ENCODE results near the gene ST8SIA5. TPM values are rescaled to one million over a fixed set of nuclear protein-coding genes. Genes with fewer than 3 reads are reported as not detected.
A peak's percentile ranks its signal among the peaks of the same experiment; 100 is the strongest.

Gene ST8SIA5
- total and polyA plus RNA-seq, 2 experiments from 2014 or later: 3.3 to 4.8 TPM

DNA sequence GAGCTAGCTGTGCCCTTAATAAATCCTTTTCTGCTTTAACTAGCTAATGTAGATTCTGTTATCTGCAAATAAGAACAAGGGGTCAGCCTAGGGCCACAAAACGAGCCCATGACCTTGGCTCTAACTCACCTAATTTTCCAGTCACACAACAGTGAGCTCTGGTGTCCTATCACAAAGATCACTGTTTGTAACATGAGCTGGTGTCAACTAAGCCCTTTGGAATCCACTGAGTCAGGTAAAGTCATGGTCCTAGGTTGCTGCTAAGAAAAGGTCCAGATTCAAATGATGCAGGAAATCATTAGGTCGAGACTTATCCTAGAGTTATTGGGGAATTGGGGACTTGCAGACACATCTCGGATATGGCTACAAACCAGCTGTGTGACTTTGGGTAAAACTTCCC, 49.9 kb downstream of the ST8SIA5 start:
- no peaks in the 10 kb centered on the region for H3K36me3 Mint-ChIP-seq (ENCODE audit: low read depth)
- no peak for ATAC-seq
- TF ChIP-seq ZNF114 (CRISPR knock-in tag; IDR thresholded peaks at IDR 0.05) (no peak), STAT1 (IDR thresholded peaks at IDR 0.05; ENCODE audit: unreplicated experiment) (no peak)

GRCh38 chr18:46705521-46705920, 51.3 kb downstream of the ST8SIA5 start:
- H3F3A ChIP-seq (replicated peaks; ENCODE audit: low read depth): no peaks in the 10 kb centered on the region
- no peak for TF ChIP-seq JUNB (IDR thresholded peaks at IDR 0.05; ENCODE audit: unreplicated experiment)
- no peaks in the 10 kb centered on the region for H3K36me3 Mint-ChIP-seq (ENCODE audit: low read depth)
- peak; percentile 66 for DNase-seq (ENCODE audit: low spot score)
- no peaks in the 10 kb centered on the region for H3K79me2 ChIP-seq (replicated peaks; ENCODE audit: insufficient read depth)
- peak; percentile 92 for ATAC-seq
- H4K20me1 ChIP-seq (replicated peaks; ENCODE audit: insufficient read depth): no peaks in the 10 kb centered on the region
- no peak overlapping the region for H3K27ac Mint-ChIP-seq
- H3K27me3 Mint-ChIP-seq (ENCODE audit: insufficient read depth, low read depth, poor library complexity): peaks cover 1% of the 10 kb centered on the region
- H3K4me2 ChIP-seq: no peak overlapping the region
- H3K27me3 ChIP-seq (ENCODE audit: insufficient read depth): no peaks in the 10 kb centered on the region
- no peak overlapping the region for H2AFZ ChIP-seq
- peaks cover 8% of the 10 kb centered on the region for H3K4me1 ChIP-seq (ENCODE audit: insufficient read depth)
- no peaks in the 10 kb centered on the region for H3K36me3 ChIP-seq (ENCODE audit: insufficient read depth)
- H3K27ac ChIP-seq (ENCODE audit: low read depth): no peak overlapping the region
- no peak overlapping the region for H3K4me3 Mint-ChIP-seq
- H3K9me3 Mint-ChIP-seq: no peaks in the 10 kb centered on the region; the same call in 2 of the 3 replicates
- peaks cover 14% of the 10 kb centered on the region for H3K4me1 Mint-ChIP-seq
- no peak overlapping the region for H3K4me3 ChIP-seq
- H3K9me2 ChIP-seq (ENCODE audit: insufficient read depth): no peaks in the 10 kb centered on the region

More for the DNA sequence above, 49.9 kb downstream of the ST8SIA5 start:
- H3K4me1 ChIP-seq (ENCODE audit: insufficient read depth): peaks cover 8% of the 10 kb centered on the region
- H3K27ac ChIP-seq (ENCODE audit: low read depth): no peak overlapping the region
- no peaks in the 10 kb centered on the region for H3K9me2 ChIP-seq (ENCODE audit: insufficient read depth)
- no peak overlapping the region for H3K27ac Mint-ChIP-seq
- H3K4me1 Mint-ChIP-seq: peaks cover 17% of the 10 kb centered on the region
- H3K4me3 Mint-ChIP-seq: no peak overlapping the region
- no peaks in the 10 kb centered on the region for H3K36me3 ChIP-seq (ENCODE audit: insufficient read depth)
- no peaks in the 10 kb centered on the region for H3K79me2 ChIP-seq (replicated peaks; ENCODE audit: insufficient read depth)
- H3K27me3 Mint-ChIP-seq (ENCODE audit: insufficient read depth, low read depth, poor library complexity): peaks cover 4% of the 10 kb centered on the region
- no peaks in the 10 kb centered on the region; the same call in 2 of the 3 replicates for H3K9me3 Mint-ChIP-seq
- H2AFZ ChIP-seq: no peak overlapping the region
- H3K27me3 ChIP-seq (ENCODE audit: insufficient read depth): no peaks in the 10 kb centered on the region
- no peaks in the 10 kb centered on the region for H4K20me1 ChIP-seq (replicated peaks; ENCODE audit: insufficient read depth)
- no peak overlapping the region for H3K4me2 ChIP-seq
- peak; percentile 37 for DNase-seq (ENCODE audit: low spot score)
- no peak overlapping the region for H3K4me3 ChIP-seq
- no peaks in the 10 kb centered on the region for H3F3A ChIP-seq (replicated peaks; ENCODE audit: low read depth)

GRCh38 chr18:46704816-46705215, 52.0 kb downstream of the ST8SIA5 start:
- no peak for TF ChIP-seq REST (IDR thresholded peaks at IDR 0.05; ENCODE audit: unreplicated experiment)
- TF ChIP-seq NANOG (IDR thresholded peaks at IDR 0.05; ENCODE audit: borderline replicate concordance): no peak
- no peak for TF ChIP-seq JUNB (IDR thresholded peaks at IDR 0.05; ENCODE audit: unreplicated experiment)
- TF ChIP-seq POLR2AphosphoS5 (IDR thresholded peaks at IDR 0.05; ENCODE audit: low read depth): no peak
- TF ChIP-seq EZH2 (IDR thresholded peaks at IDR 0.05; ENCODE audit: low read depth, unreplicated experiment): no peak
- no peak for TF ChIP-seq EZH2phosphoT487 (IDR thresholded peaks at IDR 0.05; ENCODE audit: unreplicated experiment)
- no peak for TF ChIP-seq ZNF331 (CRISPR knock-in tag; IDR thresholded peaks at IDR 0.05; ENCODE audit: low read depth)
- TF ChIP-seq STAT1 (IDR thresholded peaks at IDR 0.05; ENCODE audit: unreplicated experiment): no peak
- H3K4me2 ChIP-seq: no peak overlapping the region
- H3F3A ChIP-seq (replicated peaks; ENCODE audit: low read depth): no peaks in the 10 kb centered on the region
- H3K36me3 ChIP-seq (ENCODE audit: insufficient read depth): no peaks in the 10 kb centered on the region
- Mint-ChIP-seq H3K4me1 (peaks cover 14% of the 10 kb centered on the region), H3K9me3 (no peaks in the 10 kb centered on the region; the same call in 2 of the 3 replicates), H3K4me3 (no peak overlapping the region), H3K27me3 (ENCODE audit: insufficient read depth, low read depth, poor library complexity) (peaks cover 1% of the 10 kb centered on the region), H3K36me3 (ENCODE audit: low read depth) (no peaks in the 10 kb centered on the region), H3K27ac (no peak overlapping the region)
- H3K4me1 ChIP-seq (ENCODE audit: insufficient read depth): peaks cover 8% of the 10 kb centered on the region
- no peaks in the 10 kb centered on the region for H3K27me3 ChIP-seq (ENCODE audit: insufficient read depth)
- H3K9me2 ChIP-seq (ENCODE audit: insufficient read depth): no peaks in the 10 kb centered on the region
- no peak overlapping the region for H2AFZ ChIP-seq
- H3K79me2 ChIP-seq (replicated peaks; ENCODE audit: insufficient read depth): no peaks in the 10 kb centered on the region
- ATAC-seq: no peak
- H4K20me1 ChIP-seq (replicated peaks; ENCODE audit: insufficient read depth): no peaks in the 10 kb centered on the region
- H3K4me3 ChIP-seq: no peak overlapping the region
- no peak for DNase-seq (ENCODE audit: low spot score)
- H3K27ac ChIP-seq (ENCODE audit: low read depth): no peak overlapping the region
